ENCODE data around the gene ZNF17. TPM values are rescaled to one million over a fixed set of nuclear protein-coding genes. Genes with fewer than 3 reads are reported as not detected.

ZNF17 gene
- total and polyA plus RNA-seq, 2 donors (not counting 1 experiment from before 2014, with no cell fraction given) = 9.9 to 25.8 TPM

Small RNAs within 50 kb of the gene (small RNA-seq; reads per million reads assigned to genes)
- not detected for gene VN1R107P (ENCODE audit: insufficient read length, low read depth, low replicate concordance)

Other genes starting within 250 kb of the ZNF17 start
- not detected in 2 replicates for gene DUXA, start 243.7 kb upstream of the ZNF17 start, total RNA-seq
- gene DUXA, start 243.7 kb upstream of the ZNF17 start, polyA plus RNA-seq = not detected in 2 replicates
- gene ZNF264, start 219.7 kb upstream of the ZNF17 start, total RNA-seq = 72.4 and 82.6 TPM in 2 replicates
- gene ZNF264, start 219.7 kb upstream of the ZNF17 start, polyA plus RNA-seq = 9.4 and 12.1 TPM in 2 replicates
- 2.0 and 2.4 TPM in 2 replicates for gene AURKC, start 180.1 kb upstream of the ZNF17 start, total RNA-seq
- 0.35 and 0.89 TPM in 2 replicates for gene AURKC, start 180.1 kb upstream of the ZNF17 start, polyA plus RNA-seq
- 18.9 and 20.0 TPM in 2 replicates for gene ZNF805, start 170.5 kb upstream of the ZNF17 start, total RNA-seq
- 1.9 and 4.9 TPM in 2 replicates for gene ZNF805, start 170.5 kb upstream of the ZNF17 start, polyA plus RNA-seq
- gene ZNF460, start 130.7 kb upstream of the ZNF17 start, total RNA-seq = 90.5 and 92.4 TPM in 2 replicates
- gene ZNF460, start 130.7 kb upstream of the ZNF17 start, polyA plus RNA-seq = 8.4 and 15.3 TPM in 2 replicates
- 16.7 and 19.6 TPM in 2 replicates for gene ZNF543, start 90.7 kb upstream of the ZNF17 start, total RNA-seq
- 4.0 and 4.6 TPM in 2 replicates for gene ZNF543, start 90.7 kb upstream of the ZNF17 start, polyA plus RNA-seq
- gene ZNF304, start 59.9 kb upstream of the ZNF17 start, total RNA-seq = 16.2 and 16.9 TPM in 2 replicates
- gene ZNF304, start 59.9 kb upstream of the ZNF17 start, polyA plus RNA-seq = 5.0 and 7.2 TPM in 2 replicates
- gene TRAPPC2B, start 47.6 kb upstream of the ZNF17 start, total RNA-seq = 9.6 and 12.4 TPM in 2 replicates
- 22.8 and 29.2 TPM in 2 replicates for gene TRAPPC2B, start 47.6 kb upstream of the ZNF17 start, polyA plus RNA-seq
- 9.7 and 9.9 TPM in 2 replicates for gene ZNF547, start 47.6 kb upstream of the ZNF17 start, total RNA-seq
- gene ZNF547, start 47.6 kb upstream of the ZNF17 start, polyA plus RNA-seq = 1.2 and 2.6 TPM in 2 replicates
- gene ZNF548, start 21.3 kb upstream of the ZNF17 start, total RNA-seq = 83.8 and 85.8 TPM in 2 replicates
- 52.5 and 92.7 TPM in 2 replicates for gene ZNF548, start 21.3 kb upstream of the ZNF17 start, polyA plus RNA-seq
- 17.4 and 20.1 TPM in 2 replicates for gene ZNF749, start 24.2 kb downstream of the ZNF17 start, total RNA-seq
- gene ZNF749, start 24.2 kb downstream of the ZNF17 start, polyA plus RNA-seq = 5.7 and 9.3 TPM in 2 replicates
- 1.6 and 2.4 TPM in 2 replicates for gene VN1R1, start 46.0 kb downstream of the ZNF17 start, total RNA-seq
- 0.39 and 0.52 TPM in 2 replicates for gene VN1R1, start 46.0 kb downstream of the ZNF17 start, polyA plus RNA-seq
- 26.2 and 27.4 TPM in 2 replicates for gene ZNF772, start 66.4 kb downstream of the ZNF17 start, total RNA-seq
- 1.7 and 2.2 TPM in 2 replicates for gene ZNF772, start 66.4 kb downstream of the ZNF17 start, polyA plus RNA-seq
- gene ZNF419, start 76.6 kb downstream of the ZNF17 start, total RNA-seq = 31.1 TPM in 2 replicates
- gene ZNF419, start 76.6 kb downstream of the ZNF17 start, polyA plus RNA-seq = 8.7 and 11.2 TPM in 2 replicates
- gene ZNF773, start 88.8 kb downstream of the ZNF17 start, total RNA-seq = 28.6 and 29.2 TPM in 2 replicates
- 12.6 and 13.3 TPM in 2 replicates for gene ZNF773, start 88.8 kb downstream of the ZNF17 start, polyA plus RNA-seq
- gene ZNF549, start 116.2 kb downstream of the ZNF17 start, total RNA-seq = 23.0 and 23.7 TPM in 2 replicates
- gene ZNF549, start 116.2 kb downstream of the ZNF17 start, polyA plus RNA-seq = 5.4 and 6.6 TPM in 2 replicates
- 31.1 and 38.1 TPM in 2 replicates for gene ZNF550, start 148.7 kb downstream of the ZNF17 start, total RNA-seq
- gene ZNF550, start 148.7 kb downstream of the ZNF17 start, polyA plus RNA-seq = 18.0 and 18.1 TPM in 2 replicates
- gene ZNF416, start 167.8 kb downstream of the ZNF17 start, total RNA-seq = 13.0 and 13.9 TPM in 2 replicates
- 1.4 and 1.6 TPM in 2 replicates for gene ZNF416, start 167.8 kb downstream of the ZNF17 start, polyA plus RNA-seq
- 19.2 and 21.8 TPM in 2 replicates for gene ZIK1, start 173.0 kb downstream of the ZNF17 start, total RNA-seq
- 3.4 and 5.3 TPM in 2 replicates for gene ZIK1, start 173.0 kb downstream of the ZNF17 start, polyA plus RNA-seq
- gene ZNF530, start 188.7 kb downstream of the ZNF17 start, total RNA-seq = 11.2 and 11.6 TPM in 2 replicates
- 2.2 and 4.3 TPM in 2 replicates for gene ZNF530, start 188.7 kb downstream of the ZNF17 start, polyA plus RNA-seq
- 38.1 and 38.9 TPM in 2 replicates for gene ZNF134, start 203.1 kb downstream of the ZNF17 start, total RNA-seq
- 7.8 and 16.7 TPM in 2 replicates for gene ZNF134, start 203.1 kb downstream of the ZNF17 start, polyA plus RNA-seq
- 53.5 and 53.6 TPM in 2 replicates for gene ZNF211, start 222.0 kb downstream of the ZNF17 start, total RNA-seq
- gene ZNF211, start 222.0 kb downstream of the ZNF17 start, polyA plus RNA-seq = 22.0 and 24.4 TPM in 2 replicates